DMS153 treated with DMSO at 0.1 percent for 48 hours (cell line): ENCODE results near the gene TTC23.

Source experiments
- DNase-seq: peaks from one replicate; lab custom pipeline; 2025; ENCODE audit not compliant: unreplicated experiment; lab: John Stamatoyannopoulos, UW

The TTC23 gene

DNA sequence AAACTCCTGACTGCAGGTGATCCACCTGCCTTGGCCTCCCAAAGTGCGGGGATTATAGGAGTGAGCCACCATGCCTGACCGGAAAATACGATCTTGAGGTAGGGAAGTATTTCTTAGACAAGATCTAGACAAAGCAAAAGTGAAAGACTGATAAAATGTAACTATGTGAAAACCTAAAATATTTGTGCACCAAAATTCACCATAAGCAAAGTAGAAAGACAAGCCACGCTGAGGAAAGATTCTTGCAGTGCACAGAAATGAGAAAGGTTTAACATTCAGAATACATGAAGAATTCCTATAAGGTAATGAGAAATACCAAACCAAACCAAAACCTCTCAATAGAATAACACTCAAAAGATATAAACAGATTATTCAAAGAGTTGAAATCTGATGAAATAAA, 108.8 kb downstream of the TTC23 start:
- no peak for DNase-seq

DNA sequence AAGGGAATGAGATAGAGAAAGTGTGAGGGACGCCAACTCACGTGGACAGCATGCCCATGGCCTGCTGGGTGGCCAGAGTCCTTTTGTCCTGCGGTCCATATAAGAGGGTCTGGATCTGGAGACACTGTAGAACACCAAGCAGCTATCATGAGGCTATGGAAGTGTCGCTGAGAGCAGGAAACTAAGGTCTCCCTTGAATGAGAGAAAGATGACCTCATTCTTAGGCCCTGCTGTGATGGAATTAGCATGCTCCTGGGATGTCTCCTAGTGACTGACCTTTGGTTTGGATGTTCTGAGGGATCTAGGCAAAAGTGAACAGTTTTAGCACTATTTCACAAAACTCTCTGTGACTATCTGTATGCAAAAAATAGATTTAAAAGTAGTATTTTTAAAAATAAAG, 110.1 kb downstream of the TTC23 start:
- no peak for DNase-seq

DNA sequence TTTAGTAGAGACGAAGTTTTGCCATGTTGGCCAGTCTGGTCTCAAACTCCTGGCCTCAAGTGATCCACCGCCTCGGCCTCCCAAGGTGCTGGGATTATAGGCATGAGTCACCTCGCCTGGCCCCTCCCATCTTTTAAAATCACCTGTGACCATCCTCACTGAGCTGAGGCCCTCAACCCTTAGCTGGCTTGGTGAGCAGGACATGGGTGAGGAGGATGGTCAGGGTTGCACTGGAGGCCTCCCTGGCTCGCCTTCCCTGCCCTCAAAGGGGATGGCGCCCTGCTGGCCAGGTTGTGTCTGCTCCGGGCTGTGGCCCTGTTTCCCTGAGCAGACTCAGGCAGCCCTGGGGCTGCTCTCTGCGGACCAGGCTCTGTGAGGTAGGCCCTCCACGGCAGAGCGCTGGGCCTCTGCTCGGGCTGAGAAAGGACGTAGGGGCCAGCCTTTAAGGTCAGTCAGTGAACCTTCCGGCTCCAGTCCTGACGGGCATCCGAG, 110.8 kb downstream of the TTC23 start:
- DNase-seq, result no peak

DNA sequence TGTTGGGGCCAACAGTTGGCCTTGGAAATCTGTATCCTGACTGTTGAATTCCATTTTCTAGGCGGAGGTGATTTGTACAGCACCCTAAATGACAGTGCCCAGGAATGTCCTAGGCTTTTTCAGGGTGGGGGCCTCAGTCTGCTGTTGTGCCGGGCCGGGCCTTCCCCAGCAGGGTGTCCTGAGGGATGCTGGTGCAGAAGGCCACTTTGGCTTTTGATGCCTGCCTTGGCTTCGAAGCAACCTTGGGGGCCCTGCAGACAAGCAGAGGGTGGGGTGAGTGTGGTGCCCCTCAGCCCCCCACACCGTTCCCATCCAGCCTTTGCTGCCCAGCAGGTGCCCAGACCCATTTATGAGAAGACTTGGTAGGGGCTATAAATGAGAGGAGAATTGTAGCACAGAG, 111.5 kb downstream of the TTC23 start:
- DNase-seq, result no peak

DNA sequence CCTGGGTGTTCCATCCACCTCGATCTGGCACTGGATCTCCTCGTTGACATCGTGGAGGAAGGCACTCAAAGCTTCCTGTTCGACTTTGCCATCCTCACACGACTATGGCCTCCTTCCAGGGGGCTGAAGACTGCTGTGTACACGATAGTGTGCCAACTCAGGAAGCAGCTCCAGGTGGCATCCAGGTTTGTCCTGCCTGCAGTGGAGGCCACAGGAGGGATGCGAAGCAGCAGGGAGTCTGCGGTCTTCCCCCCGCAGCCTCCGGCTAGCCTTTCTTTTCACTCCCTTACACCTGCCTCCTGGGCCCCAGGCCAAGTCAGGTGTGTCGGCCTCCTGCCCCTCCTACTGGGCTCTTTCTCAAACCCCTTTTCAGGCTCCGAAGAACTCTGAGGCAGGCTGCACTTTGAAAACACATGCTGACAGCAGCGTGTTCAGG, 112.3 kb downstream of the TTC23 start:
- peak; percentile 33 for DNase-seq

DNA sequence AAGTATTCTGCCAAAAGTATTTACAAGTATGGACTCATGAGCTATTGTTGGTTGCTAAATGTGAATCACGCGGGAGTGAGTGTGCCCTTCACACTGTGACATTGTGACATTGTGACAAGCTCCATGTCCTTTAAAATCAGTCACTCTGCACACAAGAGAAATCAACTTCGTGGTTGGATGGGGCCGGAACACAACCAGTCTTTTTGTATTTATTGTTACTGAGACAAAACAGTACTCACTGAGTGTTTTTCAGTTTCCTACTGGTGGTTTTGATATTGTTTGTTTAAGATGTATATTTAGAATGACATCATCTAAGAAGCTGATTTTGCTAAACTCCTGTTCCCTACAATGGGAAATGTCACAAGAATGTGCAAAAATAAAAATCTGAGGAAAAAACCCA, 114.2 kb downstream of the TTC23 start:
- DNase-seq, result no peak

DNA sequence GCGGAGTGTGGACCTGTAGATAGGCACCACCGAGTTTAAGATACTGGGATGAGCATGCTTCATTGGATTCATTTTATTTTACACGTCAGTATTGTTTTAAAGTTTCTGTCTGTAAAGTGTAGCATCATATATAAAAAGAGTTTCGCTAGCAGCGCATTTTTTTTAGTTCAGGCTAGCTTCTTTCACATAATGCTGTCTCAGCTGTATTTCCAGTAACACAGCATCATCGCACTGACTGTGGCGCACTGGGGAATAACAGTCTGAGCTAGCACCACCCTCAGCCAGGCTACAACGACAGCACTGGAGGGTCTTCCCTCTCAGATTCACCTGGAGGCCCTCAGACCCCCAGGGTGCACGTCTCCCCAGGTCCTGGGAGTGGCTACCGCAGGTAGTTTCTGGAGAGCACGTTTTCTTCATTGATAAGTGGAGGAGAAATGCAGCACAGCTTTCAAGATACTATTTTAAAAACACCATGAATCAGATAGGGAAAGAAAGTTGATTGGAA, 115.0 kb downstream of the TTC23 start:
- DNase-seq, result no peak

DNA sequence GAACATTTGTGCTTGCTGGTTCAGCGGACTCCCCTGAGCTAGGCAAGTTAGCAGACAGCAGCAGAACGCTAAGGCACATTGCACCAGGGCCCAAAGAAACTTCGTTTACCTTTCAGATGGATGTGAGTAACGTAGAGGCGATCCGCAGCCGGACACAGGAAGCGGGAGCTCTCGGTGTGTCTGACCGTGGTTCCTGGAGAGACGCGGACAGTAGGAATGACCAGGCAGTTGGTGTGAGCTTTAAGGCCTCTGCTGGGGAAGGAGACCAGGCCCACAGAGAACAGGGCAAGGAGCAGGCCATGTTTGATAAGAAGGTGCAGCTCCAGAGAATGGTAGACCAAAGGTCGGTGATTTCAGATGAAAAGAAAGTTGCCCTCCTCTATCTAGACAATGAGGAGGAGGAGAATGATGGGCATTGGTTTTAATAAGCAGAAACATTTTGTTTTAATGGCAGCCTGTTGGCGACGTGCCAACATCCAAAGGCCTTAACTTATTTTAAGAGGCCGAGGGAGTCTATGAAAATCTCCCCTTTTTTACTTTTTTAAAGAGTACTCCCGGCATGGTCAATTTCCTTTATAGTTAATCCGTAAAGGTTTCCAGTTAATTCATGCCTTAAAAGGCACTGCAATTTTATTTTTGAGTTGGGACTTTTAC, 116.6 kb downstream of the TTC23 start:
- no peak for DNase-seq

DNA sequence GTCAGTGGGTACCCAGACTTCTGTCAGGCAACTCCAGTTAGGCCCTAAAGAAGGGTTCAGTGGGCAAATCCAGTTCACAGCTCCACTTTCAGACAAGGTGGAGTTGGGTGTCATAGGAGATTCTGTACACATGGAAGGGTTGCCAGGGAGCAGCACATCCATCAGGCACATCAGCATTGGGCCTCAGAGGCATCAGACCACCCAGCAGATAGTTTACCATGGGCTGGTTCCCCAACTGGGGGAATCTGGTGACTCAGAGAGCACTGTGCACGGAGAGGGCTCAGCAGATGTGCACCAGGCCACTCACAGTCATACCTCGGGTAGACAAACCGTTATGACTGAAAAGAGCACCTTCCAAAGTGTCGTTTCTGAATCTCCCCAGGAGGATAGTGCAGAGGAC, 117.3 kb downstream of the TTC23 start:
- no peak for DNase-seq

DNA sequence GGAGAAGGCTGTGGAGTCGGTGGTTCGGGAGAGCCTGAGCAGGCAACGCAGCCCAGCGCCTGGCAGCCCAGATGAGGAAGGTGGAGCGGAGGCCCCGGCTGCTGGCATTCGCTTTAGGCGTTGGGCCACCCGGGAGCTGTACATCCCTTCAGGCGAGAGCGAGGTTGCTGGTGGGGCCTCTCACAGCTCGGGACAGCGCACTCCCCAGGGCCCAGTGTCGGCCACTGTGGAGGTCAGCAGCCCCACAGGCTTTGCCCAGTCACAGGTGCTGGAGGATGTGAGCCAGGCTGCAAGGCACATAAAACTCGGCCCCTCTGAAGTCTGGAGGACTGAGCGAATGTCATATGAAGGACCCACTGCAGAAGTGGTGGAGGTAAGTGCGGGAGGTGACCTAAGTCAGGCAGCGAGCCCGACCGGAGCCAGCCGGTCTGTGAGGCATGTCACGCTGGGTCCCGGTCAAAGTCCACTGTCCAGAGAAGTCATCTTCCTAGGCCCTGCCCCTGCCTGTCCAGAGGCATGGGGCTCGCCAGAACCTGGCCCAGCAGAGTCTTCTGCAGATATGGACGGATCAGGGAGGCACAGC, 117.8 kb downstream of the TTC23 start:
- DNase-seq, result no peak

DNA sequence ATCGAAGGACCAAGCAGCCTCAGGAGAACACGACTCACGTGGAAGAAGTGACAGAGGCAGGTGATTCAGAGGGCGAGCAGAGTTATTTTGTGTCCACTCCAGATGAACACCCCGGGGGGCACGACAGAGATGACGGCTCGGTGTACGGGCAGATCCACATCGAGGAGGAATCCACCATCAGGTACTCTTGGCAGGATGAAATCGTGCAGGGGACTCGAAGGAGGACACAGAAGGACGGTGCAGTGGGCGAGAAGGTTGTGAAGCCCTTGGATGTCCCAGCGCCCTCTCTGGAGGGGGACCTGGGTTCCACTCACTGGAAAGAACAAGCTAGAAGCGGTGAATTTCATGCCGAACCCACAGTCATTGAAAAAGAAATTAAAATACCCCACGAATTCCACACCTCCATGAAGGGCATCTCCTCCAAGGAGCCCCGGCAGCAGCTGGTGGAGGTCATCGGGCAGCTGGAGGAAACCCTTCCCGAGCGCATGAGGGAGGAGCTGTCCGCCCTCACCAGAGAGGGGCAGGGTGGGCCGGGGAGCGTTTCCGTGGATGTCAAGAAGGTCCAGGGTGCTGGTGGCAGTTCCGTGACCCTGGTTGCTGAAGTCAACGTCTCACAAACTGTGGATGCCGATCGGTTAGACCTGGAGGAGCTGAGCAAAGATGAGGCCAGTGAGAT, 118.5 kb downstream of the TTC23 start:
- DNase-seq, result no peak

DNA sequence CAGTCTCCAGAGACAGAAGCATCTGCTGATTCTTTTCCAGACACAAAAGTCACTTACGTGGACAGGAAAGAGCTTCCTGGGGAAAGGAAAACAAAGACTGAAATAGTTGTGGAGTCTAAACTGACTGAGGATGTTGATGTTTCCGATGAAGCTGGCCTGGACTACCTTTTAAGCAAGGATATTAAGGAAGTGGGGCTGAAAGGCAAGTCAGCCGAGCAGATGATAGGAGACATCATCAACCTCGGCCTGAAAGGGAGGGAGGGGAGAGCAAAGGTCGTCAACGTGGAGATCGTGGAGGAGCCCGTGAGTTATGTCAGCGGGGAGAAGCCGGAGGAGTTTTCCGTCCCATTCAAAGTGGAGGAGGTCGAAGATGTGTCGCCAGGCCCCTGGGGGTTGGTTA, 119.1 kb downstream of the TTC23 start:
- no peak for DNase-seq

DNA sequence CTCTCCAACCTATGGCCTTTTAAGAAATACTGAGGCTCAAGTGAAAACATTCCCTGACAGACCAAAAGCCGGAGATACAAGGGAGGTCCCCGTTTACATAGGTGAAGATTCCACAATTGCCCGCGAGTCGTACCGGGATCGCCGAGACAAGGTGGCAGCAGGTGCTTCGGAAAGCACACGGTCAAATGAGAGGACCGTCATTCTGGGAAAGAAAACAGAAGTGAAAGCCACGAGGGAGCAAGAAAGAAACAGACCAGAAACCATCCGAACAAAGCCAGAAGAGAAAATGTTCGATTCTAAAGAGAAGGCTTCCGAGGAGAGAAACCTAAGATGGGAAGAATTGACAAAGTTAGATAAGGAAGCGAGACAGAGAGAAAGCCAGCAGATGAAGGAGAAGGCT, 119.7 kb downstream of the TTC23 start:
- no peak for DNase-seq

DNA sequence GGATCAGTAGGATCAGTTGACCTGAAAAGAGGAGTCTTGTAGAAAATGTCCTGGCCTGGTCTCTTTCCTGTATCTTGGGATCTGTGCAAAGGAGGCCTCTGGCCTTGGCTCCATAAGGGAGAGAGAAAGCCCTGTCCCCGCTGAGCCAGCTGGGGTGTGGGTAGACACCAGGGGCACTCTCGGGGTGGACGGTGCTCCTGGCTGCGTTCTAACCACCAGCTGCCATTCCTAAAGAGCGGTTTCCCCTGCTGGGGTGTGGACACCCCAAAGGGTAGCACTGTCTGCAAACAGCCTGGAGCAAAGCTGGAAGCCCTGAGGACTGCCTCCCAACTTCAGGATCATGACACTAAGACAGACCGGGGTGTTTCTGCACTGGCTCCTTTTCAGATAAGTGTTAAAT, 121.0 kb downstream of the TTC23 start:
- DNase-seq, result no peak

DNA sequence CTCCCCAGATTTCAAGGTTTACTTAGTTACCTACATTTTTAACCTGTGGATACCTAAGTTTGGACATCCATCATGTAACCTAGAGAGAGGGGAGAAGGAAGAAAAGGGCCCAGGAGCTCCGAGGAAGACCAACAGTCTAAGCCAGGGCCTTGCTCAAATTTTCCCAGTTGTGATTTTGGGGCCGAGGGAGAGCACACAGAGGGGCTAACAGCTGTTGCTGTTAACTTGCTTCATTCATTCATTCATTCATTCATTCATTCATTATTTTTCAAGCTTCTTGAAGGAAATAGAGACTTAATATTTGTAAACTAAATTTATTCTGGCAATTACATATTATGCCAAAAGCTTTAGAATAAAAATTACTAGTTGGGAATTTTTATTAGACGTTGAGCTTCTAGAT, 121.6 kb downstream of the TTC23 start:
- no peak for DNase-seq

DNA sequence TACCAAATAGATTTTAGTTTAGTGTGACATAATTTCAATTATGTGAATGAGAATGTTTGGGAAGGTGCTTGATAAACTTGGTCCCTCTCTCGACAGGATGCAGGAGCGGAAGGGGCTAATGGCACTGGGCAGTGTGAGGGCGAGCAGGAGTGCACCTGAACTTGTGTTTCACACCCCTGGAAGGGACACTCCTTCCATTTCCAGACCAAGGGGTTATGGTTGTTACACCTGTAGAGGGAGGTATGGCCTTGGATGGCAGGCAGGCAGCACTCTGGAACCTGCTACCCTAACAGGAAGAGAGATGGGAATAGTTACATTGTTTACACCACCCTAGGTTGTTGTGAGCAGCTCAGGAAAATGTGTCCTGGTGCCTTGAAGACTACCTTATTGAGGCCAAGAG, 122.5 kb downstream of the TTC23 start:
- DNase-seq, result no peak

DNA sequence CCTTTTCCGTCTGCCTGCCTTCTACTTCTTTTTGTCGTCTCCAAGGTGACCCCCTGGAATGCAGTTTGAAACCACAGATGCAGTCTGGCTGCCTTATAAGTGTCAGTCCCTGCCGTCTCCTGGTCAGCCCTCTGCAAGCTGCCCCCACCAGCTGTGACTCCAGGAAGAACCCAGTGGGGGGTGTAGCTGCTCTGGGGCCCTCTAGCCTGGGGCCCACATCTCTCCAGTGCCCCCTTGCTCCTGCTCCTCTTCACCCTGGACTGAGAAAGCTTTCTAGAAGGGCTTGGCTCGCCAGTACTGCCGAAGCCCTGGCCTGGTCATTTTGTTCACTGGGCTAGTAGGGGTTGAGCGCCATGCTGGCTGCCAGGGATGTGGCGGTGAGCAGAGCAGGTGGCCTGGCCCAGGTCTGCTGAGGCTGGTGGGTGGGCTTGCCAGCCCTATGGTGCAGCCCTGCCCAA, 123.2 kb downstream of the TTC23 start:
- DNase-seq, result no peak

DNA sequence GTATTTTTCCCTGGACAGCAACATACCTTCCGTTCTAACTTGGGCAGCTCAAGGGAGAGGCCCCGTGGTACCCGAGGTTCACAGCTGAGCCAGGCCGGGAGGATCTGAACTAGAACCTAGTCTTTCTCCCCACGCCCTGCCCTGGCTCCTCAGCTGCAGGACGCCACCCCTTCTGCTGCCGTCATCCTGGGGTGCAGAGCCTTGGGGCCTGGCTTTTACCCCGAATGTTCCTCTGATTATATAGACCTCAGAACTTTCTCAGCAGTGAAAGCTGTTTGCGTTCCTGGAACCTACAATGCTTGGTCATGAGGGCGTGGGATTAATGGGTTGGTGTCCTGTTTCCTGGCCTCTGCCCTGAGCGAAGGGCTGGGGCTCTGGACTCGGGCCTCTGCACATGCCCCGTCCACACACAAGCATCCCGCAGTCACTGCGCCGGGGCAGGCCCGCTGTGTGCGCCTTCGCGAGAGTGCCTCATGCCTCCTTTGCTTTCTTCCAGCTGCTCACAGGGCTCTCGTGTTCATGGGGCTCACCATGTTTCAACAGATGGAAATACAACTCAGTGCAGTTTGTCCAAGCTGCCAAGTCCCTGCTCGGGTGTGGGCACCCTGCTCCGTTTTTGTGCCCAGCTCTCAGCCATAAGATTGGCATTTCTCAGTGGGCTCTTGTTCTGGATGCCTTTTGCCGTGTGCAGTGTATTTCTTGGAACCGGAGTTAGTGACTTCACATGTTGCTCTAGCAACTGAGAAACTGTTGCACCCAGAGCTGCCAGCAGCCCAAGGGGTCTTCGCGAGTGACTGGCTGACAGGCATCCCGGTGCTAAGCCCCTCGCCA, 124.1 kb downstream of the TTC23 start:
- no peak for DNase-seq

DNA sequence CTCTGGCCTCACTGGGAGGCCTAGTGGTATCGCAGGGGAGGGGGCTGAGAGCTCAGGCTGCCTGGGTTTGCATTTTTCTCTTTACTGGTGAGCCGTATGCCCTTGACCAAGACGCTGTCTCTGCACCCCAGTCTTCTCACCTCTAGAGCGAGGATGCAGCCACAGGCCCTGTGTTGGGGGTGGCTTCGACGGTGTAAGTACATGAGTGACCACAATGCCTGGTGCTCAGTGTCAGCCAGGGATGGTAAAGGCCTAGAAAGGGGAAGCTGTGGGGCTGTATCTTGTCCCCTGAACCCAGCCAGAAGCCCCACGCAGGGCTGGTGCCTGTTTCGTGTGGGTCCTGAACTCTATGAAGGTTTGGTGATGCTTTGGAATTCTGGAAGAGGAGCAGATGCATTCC, 124.7 kb downstream of the TTC23 start:
- DNase-seq, result no peak

DNA sequence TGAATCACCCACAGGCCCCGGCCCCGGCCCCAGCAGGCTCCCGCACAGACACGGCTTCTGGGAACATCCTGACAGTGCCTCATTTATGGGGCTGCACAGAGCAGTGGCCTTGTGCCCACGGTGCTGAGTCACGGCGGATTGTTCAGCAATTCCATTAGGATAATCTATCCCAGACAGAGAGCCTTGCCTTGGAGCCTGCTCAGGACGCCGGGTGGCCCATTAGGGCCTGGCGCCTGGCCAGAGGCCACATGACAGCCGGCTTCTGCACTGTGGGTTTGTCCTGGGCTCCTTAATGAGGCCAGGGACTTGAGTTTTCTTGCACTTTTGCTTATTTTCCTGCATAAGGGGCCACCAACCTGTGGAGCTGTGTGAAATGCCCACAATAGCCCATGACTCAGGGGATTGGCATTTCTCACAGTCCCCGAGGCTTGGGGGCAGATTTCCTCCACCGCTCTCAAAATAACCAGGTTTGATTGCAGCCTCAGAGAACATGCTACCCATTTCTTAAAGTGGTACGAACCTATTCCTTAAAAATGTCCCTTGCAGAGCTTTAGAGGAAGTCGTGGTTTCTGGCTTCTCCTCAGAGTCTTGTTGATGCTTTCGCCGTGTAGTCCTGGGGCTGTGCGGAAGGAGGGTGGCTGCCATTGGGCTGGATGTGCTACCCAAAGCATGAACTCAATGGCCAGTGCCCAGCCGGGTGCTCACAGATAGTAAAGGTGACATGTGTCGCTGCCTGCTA, 125.5 kb downstream of the TTC23 start:
- DNase-seq, result no peak
